ENCODE data around the gene ANO2.

Gene ANO2

DNA sequence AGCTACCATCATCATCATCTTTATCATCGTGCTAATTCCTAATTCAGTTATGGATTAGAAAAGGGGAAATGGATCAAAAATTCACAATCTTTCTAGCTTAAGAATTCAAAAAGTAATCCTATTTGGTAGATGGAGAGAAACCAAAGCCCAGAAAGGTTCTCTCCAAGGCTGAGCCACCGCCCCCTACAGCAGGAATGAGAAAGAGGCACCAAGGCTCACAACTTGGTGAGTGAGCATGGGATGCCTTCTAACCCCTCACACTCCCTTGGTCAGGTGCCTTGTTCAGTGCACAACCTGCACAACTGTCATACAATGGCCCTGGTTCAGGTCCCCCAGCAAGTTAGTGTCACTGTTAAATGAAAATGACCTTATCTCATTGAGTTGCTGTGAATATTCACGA, 171.5 kb downstream of the ANO2 start:
- Mint-ChIP-seq H3K4me3 (no peak overlapping the region), H3K27me3 (ENCODE audit: low read depth, poor library complexity) (peaks cover 21% of the 10 kb centered on the region), H3K9me3 (no peaks in the 10 kb centered on the region), H3K36me3 (ENCODE audit: low read depth) (no peaks in the 10 kb centered on the region), H3K4me1 (peaks cover 23% of the 10 kb centered on the region), H3K27ac (no peak overlapping the region)
- DNase-seq = no peak
- TF ChIP-seq CTCF (IDR thresholded peaks at IDR 0.05) = no peak

- peaks cover 22% of the 10 kb centered on the region for H3K27me3 Mint-ChIP-seq (ENCODE audit: low read depth, poor library complexity)
Measured at GRCh38 chr12:5771756-5772155, 173.3 kb downstream of the ANO2 start.

DNA sequence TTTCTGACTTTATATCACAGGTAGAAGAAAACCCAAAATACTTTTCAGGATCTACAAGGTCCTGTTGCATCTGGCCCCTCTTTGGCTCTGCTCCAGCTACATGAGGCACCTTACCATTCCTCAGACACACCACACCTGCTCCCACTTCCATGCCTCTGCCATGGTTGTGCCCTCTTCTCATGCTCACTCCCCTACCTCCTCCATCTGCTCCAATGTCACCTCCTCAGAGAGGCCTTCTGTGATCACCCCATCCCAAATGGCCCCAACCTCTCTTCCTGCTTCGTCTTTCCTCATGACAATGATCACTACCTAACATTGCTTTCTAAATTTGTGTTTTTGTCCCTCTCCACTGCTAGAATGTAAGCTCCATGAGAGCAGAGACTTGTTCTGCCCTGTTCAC, 174.3 kb downstream of the ANO2 start:
- Mint-ChIP-seq H3K9me3 (peaks cover 1% of the 10 kb centered on the region), H3K4me1 (peaks cover 18% of the 10 kb centered on the region), H3K36me3 (ENCODE audit: low read depth) (no peaks in the 10 kb centered on the region), H3K27ac (no peak overlapping the region), H3K4me3 (no peak overlapping the region), H3K27me3 (ENCODE audit: low read depth, poor library complexity) (peaks cover 18% of the 10 kb centered on the region)
- TF ChIP-seq CTCF (IDR thresholded peaks at IDR 0.05) = no peak
- no peak for DNase-seq

More at GRCh38 chr12:5771756-5772155, 173.3 kb downstream of the ANO2 start:
- DNase-seq = no peak
- no peak for TF ChIP-seq CTCF (IDR thresholded peaks at IDR 0.05)
- peaks cover 20% of the 10 kb centered on the region for H3K4me1 Mint-ChIP-seq
- no peaks in the 10 kb centered on the region for H3K9me3 Mint-ChIP-seq
- H3K4me3 Mint-ChIP-seq = no peak overlapping the region
- no peaks in the 10 kb centered on the region for H3K36me3 Mint-ChIP-seq (ENCODE audit: low read depth)
- H3K27ac Mint-ChIP-seq = no peak overlapping the region

DNA sequence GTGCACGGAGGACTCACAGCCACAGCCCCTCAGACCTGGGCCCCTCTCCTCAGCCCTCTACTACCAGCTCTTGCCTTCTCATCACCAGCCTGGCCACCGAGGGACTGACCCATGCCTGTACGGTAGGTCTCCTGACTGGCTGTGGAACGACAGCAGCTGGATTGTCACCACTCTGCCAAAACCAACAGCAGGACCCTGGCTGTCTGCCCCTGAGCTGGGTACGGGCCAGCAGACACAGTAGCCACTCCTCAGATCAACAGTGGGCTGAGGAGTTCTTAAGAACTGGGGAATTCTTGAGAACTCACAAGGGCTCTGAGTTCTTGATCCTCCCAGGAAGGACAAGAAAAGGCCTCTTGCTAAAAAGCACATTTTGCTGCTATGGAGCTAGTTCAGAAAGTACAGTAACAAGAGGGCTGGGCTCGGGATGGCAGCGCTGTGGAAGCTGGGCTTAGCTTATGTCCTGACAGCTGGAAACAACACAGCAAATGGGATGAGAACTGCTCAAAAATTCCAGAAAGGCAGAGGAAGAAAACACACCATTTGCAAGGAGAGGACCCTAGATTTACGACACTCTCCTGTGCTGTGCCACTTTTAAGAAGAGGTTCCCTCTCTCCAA, 176.4 kb downstream of the ANO2 start:
- no peak for DNase-seq
- Mint-ChIP-seq H3K27me3 (ENCODE audit: low read depth, poor library complexity) (peaks cover 14% of the 10 kb centered on the region), H3K36me3 (ENCODE audit: low read depth) (no peaks in the 10 kb centered on the region), H3K27ac (no peak overlapping the region), H3K9me3 (peaks cover 8% of the 10 kb centered on the region), H3K4me3 (no peak overlapping the region), H3K4me1 (peaks cover 18% of the 10 kb centered on the region)
- TF ChIP-seq CTCF (IDR thresholded peaks at IDR 0.05) = no peak

DNA sequence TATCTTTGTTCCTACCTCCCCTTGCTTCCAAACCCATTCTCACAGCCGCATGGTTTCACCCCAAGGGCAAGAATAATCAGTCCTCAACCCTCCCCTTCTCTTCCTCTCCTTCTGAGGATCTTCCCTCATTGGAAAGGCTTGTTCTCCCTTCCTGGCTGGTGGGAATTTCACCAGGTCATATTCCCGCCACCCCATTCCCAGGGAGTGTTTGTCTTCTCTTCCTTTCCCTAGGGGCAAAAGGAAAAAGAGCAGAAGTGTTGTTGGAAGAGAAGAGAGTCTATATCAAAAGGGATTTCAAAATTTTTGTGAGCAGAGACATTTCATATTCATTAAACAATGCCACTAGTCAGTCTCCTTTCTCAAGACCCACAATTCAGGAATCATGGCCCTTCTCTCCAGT, 176.9 kb downstream of the ANO2 start:
- no peak for TF ChIP-seq CTCF (IDR thresholded peaks at IDR 0.05)
- no peaks in the 10 kb centered on the region for H3K36me3 Mint-ChIP-seq (ENCODE audit: low read depth)
- no peak overlapping the region for H3K27ac Mint-ChIP-seq
- peaks cover 8% of the 10 kb centered on the region for H3K9me3 Mint-ChIP-seq
- H3K4me1 Mint-ChIP-seq = peaks cover 17% of the 10 kb centered on the region
- no peak overlapping the region for H3K4me3 Mint-ChIP-seq
- DNase-seq = no peak
- peaks cover 14% of the 10 kb centered on the region for H3K27me3 Mint-ChIP-seq (ENCODE audit: low read depth, poor library complexity)

- peaks cover 12% of the 10 kb centered on the region for H3K36me3 Mint-ChIP-seq (ENCODE audit: low read depth)
- H3K4me3 Mint-ChIP-seq = no peak overlapping the region
- H3K9me3 Mint-ChIP-seq = peaks cover 50% of the 10 kb centered on the region
- DNase-seq = no peak
- H3K27ac Mint-ChIP-seq = no peak overlapping the region
- peaks cover 15% of the 10 kb centered on the region for H3K27me3 Mint-ChIP-seq (ENCODE audit: low read depth, poor library complexity)
- no peak for TF ChIP-seq CTCF (IDR thresholded peaks at IDR 0.05)
- H3K4me1 Mint-ChIP-seq = peaks cover 6% of the 10 kb centered on the region
Measured at GRCh38 chr12:5758347-5758746, 186.7 kb downstream of the ANO2 start.
